Pancreas (tissue), 10 donors: ENCODE measurements around the gene ARHGEF1. TPM values are rescaled to one million over a fixed set of nuclear protein-coding genes. Genes with fewer than 3 reads are reported as not detected.
A peak's percentile ranks its signal among the peaks of the same experiment; 100 is the strongest.

Source experiments
- ATAC-seq, 4 donors: fragments of 200-7000 bp; cut with Tn5 transposase; one replicate each; pipeline versions ENCODE4 v1.8.0 to v1.9.1; 2020; ENCODE audit warnings: mild to moderate bottlenecking in 4 of 4, moderate library complexity in 4 of 4
- DNase-seq, 6 donors: peaks; one replicate each; pipeline ENCODE4 v3.0.0-alpha.2; 2020
- FAIRE-seq: peaks from 2 replicates; lab custom pipeline; 2012; peaks lifted over from hg19 to GRCh38; lab: Jason Lieb, UNC
- H3K27ac ChIP-seq, 4 donors: fragments of 200-600 bp; sonication (generic); 1 replicate in 3 of 4; 2 replicates in 1 of 4; pipeline versions ENCODE4 v1.5.0 to v1.8.0; 2020
- H3K27me3 ChIP-seq, 4 donors: fragments of 200-600 bp; one replicate each; pipeline ENCODE4 v1.8.0; 2021
- H3K36me3 ChIP-seq, 3 donors: fragments of 200-600 bp; sonication (generic) in 1 of 3; one replicate each; pipeline versions ENCODE4 v1.5.0 to v1.8.0; 2020 to 2021
- H3K4me1 ChIP-seq, 3 donors: fragments of 200-600 bp; one replicate each; pipeline ENCODE4 v1.8.0; 2021
- H3K4me3 ChIP-seq, 4 donors: fragments of 200-600 bp; sonication (generic) in 2 of 4; one replicate each; pipeline versions ENCODE4 v1.5.0 to v1.8.0; 2020 to 2021
- H3K9me3 ChIP-seq, 4 donors: fragments of 200-600 bp; one replicate each; pipeline ENCODE4 v1.8.0; 2021
- CTCF ChIP-seq, 4 donors: fragments of 200-600 bp; sonication (generic) in 3 of 4; IDR thresholded peaks; one replicate each; pipeline versions ENCODE4 v1.5.0 to v1.8.0; 2021; ENCODE audit warnings: antibody characterized with exemption in 4 of 4
- WGBS, 2 donors: extraction: QIAGEN DNeasy Blood & Tissue Kit; methylation state at CpG; one replicate each; pipeline ENCODE4 v1.1.7; 2013; 5-methylcytosine and 5-hydroxymethylcytosine counted together
- intact Hi-C, 3 donors: fragments of 100-400 bp; cut with DNase I; formaldehyde crosslinking; loops; one replicate each; pipeline versions ENCODE4 v1.11.1 to v1.14.2; 2022
- polyA plus RNA-seq, 2 donors: library from polyadenylated mRNA; stranded (reverse); fragments of 200-250 nt; gene quantifications; one replicate each; pipeline ENCODE4 v1.2.3, GENCODE V29; 2013
- total RNA-seq, 6 donors: library from RNA; stranded (reverse); fragmentation: NEBNext Ultra II Directional in 4 of 6; extraction: Animal tissue kit (Norgen Biotek cat#: 25700) in 4 of 6; gene quantifications; one replicate each; pipeline versions ENCODE4 v1.2.1 to v1.2.4, GENCODE V29; 2021 to 2023
- donor health status: healthy with polysubstance abuse.
- donor health status: DM: no; HTN: no; CAD: no; lungs with moderate emphysema.
- donor health status: DM: no; HTN: no; CAD: no.
- donor health status: control.
- donor health status: control.
- donor health status: Bipolar disorder and iron deficiency.
- donor health status: DM: yes; HTN: yes; CAD: no.
- donor health status: DM: no; HTN: no; CAD: no.
- donor health status: DM: no; HTN: no; CAD: no.
- donor health status: DM: yes; HTN: yes; CAD: no.

Gene ARHGEF1
- total and polyA plus RNA-seq, 8 donors = 26.3 to 179 (median 39.3) TPM

GRCh38 chr19:41906271-41906670 lies 23.3 kb downstream of the ARHGEF1 start:
- H3K27me3 ChIP-seq = no peaks in the 10 kb centered on the region
- WGBS, 2 donors = 80 to 82% methylated on average over 8 to 9 of the region's 9 CpGs
- DNase-seq = no peak
- H3K27ac ChIP-seq = no peak overlapping the region
- peaks cover 0 to 28% (median 22%) of the 10 kb centered on the region in 3 donors for H3K36me3 ChIP-seq
- no peak for ATAC-seq
- no peak for FAIRE-seq
- H3K9me3 ChIP-seq = no peaks in the 10 kb centered on the region
- intact Hi-C loops = no loop called here
- H3K4me1 ChIP-seq = peaks cover 5 to 7% (median 6%) of the 10 kb centered on the region in 3 donors
- TF ChIP-seq CTCF (IDR thresholded peaks at IDR 0.05) = no peak
- no peak overlapping the region for H3K4me3 ChIP-seq

GRCh38 chr19:41906916-41907680 lies 24.1 kb downstream of the ARHGEF1 start:
- no peak for TF ChIP-seq CTCF (IDR thresholded peaks at IDR 0.05)
- DNase-seq (no peak), FAIRE-seq (no peak), ATAC-seq (no peak)
- WGBS, 2 donors = 85 to 87% methylated on average over 21 of the region's 21 CpGs
- Histone ChIP-seq H3K27me3 (no peaks in the 10 kb centered on the region), H3K27ac (no peak overlapping the region), H3K9me3 (no peaks in the 10 kb centered on the region), H3K4me3 (no peak overlapping the region), H3K4me1 (peaks cover 5 to 7% (median 6%) of the 10 kb centered on the region in 3 donors), H3K36me3 (peaks cover 0 to 20% (median 14%) of the 10 kb centered on the region in 3 donors)
- intact Hi-C loops = no loop called here

- ATAC-seq (no peak), DNase-seq (peak in 1 of 6 donors; percentile 64), FAIRE-seq (no peak)
- Histone ChIP-seq H3K27ac (no peak overlapping the region), H3K27me3 (no peaks in the 10 kb centered on the region), H3K36me3 (peaks cover 0 to 10% (median 4%) of the 10 kb centered on the region in 3 donors), H3K4me1 (peaks cover 5 to 7% (median 6%) of the 10 kb centered on the region in 3 donors), H3K9me3 (no peaks in the 10 kb centered on the region), H3K4me3 (no peak overlapping the region)
- intact Hi-C loops = no loop called here
- no peak for TF ChIP-seq CTCF (IDR thresholded peaks at IDR 0.05)
- WGBS, 2 donors = 81 to 89% methylated on average over 23 to 25 of the region's 25 CpGs
Observed at GRCh38 chr19:41907994-41908615, 25.1 kb downstream of the ARHGEF1 start.

- ATAC-seq (no peak), DNase-seq (no peak), FAIRE-seq (no peak)
- 68 to 80% methylated on average over 11 of the region's 11 CpGs for WGBS, 2 donors
- H3K27ac ChIP-seq = no peak overlapping the region
- intact Hi-C loops = no loop called here
- no peaks in the 10 kb centered on the region for H3K9me3 ChIP-seq
- peaks cover 0 to 5% (median 0%) of the 10 kb centered on the region in 3 donors for H3K36me3 ChIP-seq
- H3K27me3 ChIP-seq = no peaks in the 10 kb centered on the region
- no peak overlapping the region for H3K4me3 ChIP-seq
- H3K4me1 ChIP-seq = peaks cover 5 to 6% (median 5%) of the 10 kb centered on the region in 3 donors
- no peak for TF ChIP-seq CTCF (IDR thresholded peaks at IDR 0.05)
Observed at GRCh38 chr19:41908724-41909464, 25.9 kb downstream of the ARHGEF1 start.
